K562 (cell line): ENCODE measurements around the gene MYBPHL. TPM values are rescaled to one million over a fixed set of nuclear protein-coding genes. Genes with fewer than 3 reads are reported as not detected.

Experiments used
- BACH1 ChIP-seq: fragments of 200-800 bp; sonication (Bioruptor generic); IDR thresholded peaks from 2 replicates; pipeline ENCODE4 v1.6.1; 2016; ENCODE audit warnings: missing genetic modification characterization, missing compliant biosample characterization
- BRD4 ChIP-seq: fragments of 200-600 bp; sonication (generic); IDR thresholded peaks from 2 replicates; pipeline ENCODE4 v1.6.1; 2017; ENCODE audit warnings: inconsistent platforms
- CBFA2T2 ChIP-seq: fragments of 450-650 bp; conservative IDR thresholded peaks from 2 replicates; pipeline ENCODE4 v1.6.1; 2017; ENCODE audit warnings: mild to moderate bottlenecking
- CBX1 ChIP-seq: sonication (generic); IDR thresholded peaks from 2 replicates; pipeline ENCODE4 v1.6.1; 2016; ENCODE audit warnings: antibody characterized with exemption, low read depth, mild to moderate bottlenecking
- DDX20 ChIP-seq: fragments of 450-650 bp; IDR thresholded peaks from 2 replicates; pipeline ENCODE4 v1.6.1; 2016; ENCODE audit warnings: missing genetic modification characterization, low read depth, mild to moderate bottlenecking, missing compliant biosample characterization, moderate library complexity
- E2F3 ChIP-seq: fragments of 250-450 bp; sonication (Bioruptor Pico); IDR thresholded peaks from 2 replicates; pipeline ENCODE4 v1.4.0; 2020; ENCODE audit warnings: mild to moderate bottlenecking
- RBM22 ChIP-seq: fragments of 200-400 bp; formaldehyde crosslinking; IDR thresholded peaks from 2 replicates; pipeline ENCODE4 v1.6.1; 2018; ENCODE audit warnings: low read length, low read depth; ENCODE audit not compliant: poor library complexity, severe bottlenecking
- SIN3B ChIP-seq: fragments of 450-650 bp; IDR thresholded peaks from 2 replicates; pipeline ENCODE4 v1.6.1; 2017; ENCODE audit warnings: low read depth, mild to moderate bottlenecking, moderate library complexity
- SIX5 ChIP-seq, 2 experiments: IDR thresholded peaks; 2 replicates each; pipeline ENCODE4 v1.6.1; 2011; ENCODE audit warnings: low read length in 2 of 2, borderline replicate concordance in 1 of 2, low read depth in 1 of 2, mild to moderate bottlenecking in 1 of 2, moderate library complexity in 1 of 2; ENCODE audit not compliant: insufficient read depth in 1 of 2
- SMARCE1 ChIP-seq: fragments of 450-650 bp; IDR thresholded peaks from 2 replicates; pipeline ENCODE4 v1.7.1; 2016; ENCODE audit warnings: mild to moderate bottlenecking
- TCF7L2 ChIP-seq: fragments of 150-350 bp; IDR thresholded peaks from 2 replicates; pipeline ENCODE4 v1.6.1; 2016; ENCODE audit warnings: low read depth, mild to moderate bottlenecking, low read length, moderate library complexity
- WHSC1 ChIP-seq: IDR thresholded peaks from one replicate; pipeline ENCODE4 v1.6.1; 2012; ENCODE audit warnings: low read length, control low read depth, inconsistent platforms
- ZNF197 ChIP-seq: fragments of 200-800 bp; sonication (Bioruptor generic); IDR thresholded peaks from 2 replicates; pipeline ENCODE4 v1.6.1; 2016; ENCODE audit warnings: low read depth, missing genetic modification characterization, missing compliant biosample characterization
- polyA plus RNA-seq, 8 experiments: library from polyadenylated mRNA; depleted of rRNA in 4 of 8; stranded (reverse) in 5 of 8; unstranded in 3 of 8; fragments of >200 nt; fragmentation: Nextera tagmentation in 2 of 8; fragmentation: Illumina TruSeq in 1 of 8; extraction: Ambion mirVana in 2 of 8; extraction: Trizol in 1 of 8; gene quantifications; 2 replicates each; pipeline versions ENCODE4 v1.2.1 to v1.2.3, GENCODE V29; 2011 to 2014; ENCODE audit warnings: inconsistent platforms in 1 of 8, missing spikeins in 1 of 8
- total RNA-seq, 7 experiments: library from RNA; depleted of rRNA in 6 of 7; stranded (reverse); fragments of >200 nt in 6 of 7; fragmentation: Illumina TruSeq in 2 of 7; extraction: Trizol in 2 of 7; gene quantifications; 2 replicates each; pipeline versions ENCODE4 v1.2.1 to v1.2.3, GENCODE V29; 2011 to 2021; ENCODE audit warnings: low replicate concordance in 1 of 7
- TF ChIP-seq, protein P1 (sequence below): fragments of 450-650 bp; formaldehyde crosslinking; IDR thresholded peaks from 2 replicates; pipeline ENCODE4 v1.4.0; 2020; ENCODE audit warnings: mild to moderate bottlenecking, mixed read lengths
- TF ChIP-seq, protein P2 (sequence below): IDR thresholded peaks from 2 replicates; pipeline ENCODE4 v1.6.1; 2016; ENCODE audit warnings: missing genetic modification characterization, missing compliant biosample characterization
- TF ChIP-seq, protein P3 (sequence below): fragments of 250-450 bp; sonication (Bioruptor Pico); IDR thresholded peaks from 2 replicates; pipeline ENCODE4 v1.4.0; 2020; ENCODE audit warnings: mild to moderate bottlenecking, moderate library complexity
- TF ChIP-seq, protein P4 (sequence below): fragments of 450-650 bp; formaldehyde crosslinking; IDR thresholded peaks from 2 replicates; pipeline ENCODE4 v1.4.0; 2022; ENCODE audit warnings: missing genetic modification characterization

MYBPHL gene
- total and polyA plus RNA-seq, 9 of the 15 experiments (the other 6 are each of a cell fraction or from before 2014, with no cell fraction given) = 0.20 to 1.9 (median 0.33) TPM

DNA sequence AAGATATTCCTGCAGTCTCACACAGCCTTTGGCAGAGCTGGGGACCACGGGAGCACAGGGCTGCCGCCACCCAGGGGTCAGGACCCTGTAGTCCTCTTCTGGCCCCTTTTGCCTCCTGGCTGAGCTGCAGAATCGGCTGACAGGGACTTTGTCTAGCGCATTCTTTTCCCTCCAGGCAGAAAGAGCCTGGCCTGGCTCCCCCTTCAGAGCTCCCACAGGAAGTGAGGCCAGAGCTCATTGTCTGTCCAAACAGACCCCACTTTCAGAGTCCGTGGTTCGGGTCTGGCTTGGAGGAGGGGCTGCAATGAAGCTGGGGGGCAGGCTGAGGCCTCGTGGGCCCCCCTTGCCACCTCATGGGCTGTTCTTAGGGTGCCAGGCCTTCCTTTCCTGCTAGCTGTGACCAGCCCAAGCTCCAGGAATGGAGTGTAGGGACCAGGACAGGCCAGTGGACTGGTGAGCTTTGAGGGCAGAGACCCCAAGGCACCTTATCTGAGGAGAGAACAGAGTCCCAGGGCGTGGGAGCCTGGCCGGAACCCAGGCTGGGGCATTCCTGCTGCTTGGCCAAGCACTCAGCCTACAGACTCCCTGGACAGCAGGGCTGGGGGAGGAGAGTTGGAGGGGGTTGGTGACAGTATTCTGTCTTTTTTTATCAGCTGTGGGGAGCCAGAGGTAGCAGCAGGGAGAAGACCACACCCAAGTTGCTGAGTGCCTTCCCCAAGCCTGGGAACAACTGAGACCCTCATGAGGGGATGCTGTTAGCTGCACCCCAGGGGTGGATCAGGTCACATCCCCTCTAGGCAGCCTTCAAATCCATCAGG lies 52.8 kb downstream of the MYBPHL start (continued):
- TF ChIP-seq, protein P1, sequence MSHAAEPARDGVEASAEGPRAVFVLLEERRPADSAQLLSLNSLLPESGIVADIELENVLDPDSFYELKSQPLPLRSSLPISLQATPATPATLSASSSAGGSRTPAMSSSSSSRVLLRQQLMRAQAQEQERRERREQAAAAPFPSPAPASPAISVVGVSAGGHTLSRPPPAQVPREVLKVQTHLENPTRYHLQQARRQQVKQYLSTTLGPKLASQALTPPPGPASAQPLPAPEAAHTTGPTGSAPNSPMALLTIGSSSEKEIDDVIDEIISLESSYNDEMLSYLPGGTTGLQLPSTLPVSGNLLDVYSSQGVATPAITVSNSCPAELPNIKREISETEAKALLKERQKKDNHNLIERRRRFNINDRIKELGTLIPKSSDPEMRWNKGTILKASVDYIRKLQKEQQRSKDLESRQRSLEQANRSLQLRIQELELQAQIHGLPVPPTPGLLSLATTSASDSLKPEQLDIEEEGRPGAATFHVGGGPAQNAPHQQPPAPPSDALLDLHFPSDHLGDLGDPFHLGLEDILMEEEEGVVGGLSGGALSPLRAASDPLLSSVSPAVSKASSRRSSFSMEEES = no peak
- TF ChIP-seq TCF7L2 (no peak), ZNF197 (CRISPR knock-in tag) (no peak), BACH1 (no peak), CBFA2T2 (peak; percentile 28), SMARCE1 (0 out of 2 replicates have a peak, but pooled peaks have one; percentile 9), BRD4 (no peak), SIX5 (IDR thresholded peaks at IDR 0.05; ENCODE audit: borderline replicate concordance in 1 of 2, insufficient read depth in 1 of 2, low read depth in 1 of 2, low read length in 2 of 2) (no peak), E2F3 (CRISPR knock-in tag) (no peak), SIN3B (no peak), WHSC1 (no peak), RBM22 (no peak), DDX20 (tag) (no peak), CBX1 (0 out of 2 replicates have a peak, but pooled peaks have one; percentile 51)
- TF ChIP-seq, protein P2, sequence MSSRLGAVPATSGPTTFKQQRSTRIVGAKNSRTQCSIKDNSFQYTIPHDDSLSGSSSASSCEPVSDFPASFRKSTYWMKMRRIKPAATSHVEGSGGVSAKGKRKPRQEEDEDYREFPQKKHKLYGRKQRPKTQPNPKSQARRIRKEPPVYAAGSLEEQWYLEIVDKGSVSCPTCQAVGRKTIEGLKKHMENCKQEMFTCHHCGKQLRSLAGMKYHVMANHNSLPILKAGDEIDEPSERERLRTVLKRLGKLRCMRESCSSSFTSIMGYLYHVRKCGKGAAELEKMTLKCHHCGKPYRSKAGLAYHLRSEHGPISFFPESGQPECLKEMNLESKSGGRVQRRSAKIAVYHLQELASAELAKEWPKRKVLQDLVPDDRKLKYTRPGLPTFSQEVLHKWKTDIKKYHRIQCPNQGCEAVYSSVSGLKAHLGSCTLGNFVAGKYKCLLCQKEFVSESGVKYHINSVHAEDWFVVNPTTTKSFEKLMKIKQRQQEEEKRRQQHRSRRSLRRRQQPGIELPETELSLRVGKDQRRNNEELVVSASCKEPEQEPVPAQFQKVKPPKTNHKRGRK (tag) = no peak
- TF ChIP-seq, protein P3, sequence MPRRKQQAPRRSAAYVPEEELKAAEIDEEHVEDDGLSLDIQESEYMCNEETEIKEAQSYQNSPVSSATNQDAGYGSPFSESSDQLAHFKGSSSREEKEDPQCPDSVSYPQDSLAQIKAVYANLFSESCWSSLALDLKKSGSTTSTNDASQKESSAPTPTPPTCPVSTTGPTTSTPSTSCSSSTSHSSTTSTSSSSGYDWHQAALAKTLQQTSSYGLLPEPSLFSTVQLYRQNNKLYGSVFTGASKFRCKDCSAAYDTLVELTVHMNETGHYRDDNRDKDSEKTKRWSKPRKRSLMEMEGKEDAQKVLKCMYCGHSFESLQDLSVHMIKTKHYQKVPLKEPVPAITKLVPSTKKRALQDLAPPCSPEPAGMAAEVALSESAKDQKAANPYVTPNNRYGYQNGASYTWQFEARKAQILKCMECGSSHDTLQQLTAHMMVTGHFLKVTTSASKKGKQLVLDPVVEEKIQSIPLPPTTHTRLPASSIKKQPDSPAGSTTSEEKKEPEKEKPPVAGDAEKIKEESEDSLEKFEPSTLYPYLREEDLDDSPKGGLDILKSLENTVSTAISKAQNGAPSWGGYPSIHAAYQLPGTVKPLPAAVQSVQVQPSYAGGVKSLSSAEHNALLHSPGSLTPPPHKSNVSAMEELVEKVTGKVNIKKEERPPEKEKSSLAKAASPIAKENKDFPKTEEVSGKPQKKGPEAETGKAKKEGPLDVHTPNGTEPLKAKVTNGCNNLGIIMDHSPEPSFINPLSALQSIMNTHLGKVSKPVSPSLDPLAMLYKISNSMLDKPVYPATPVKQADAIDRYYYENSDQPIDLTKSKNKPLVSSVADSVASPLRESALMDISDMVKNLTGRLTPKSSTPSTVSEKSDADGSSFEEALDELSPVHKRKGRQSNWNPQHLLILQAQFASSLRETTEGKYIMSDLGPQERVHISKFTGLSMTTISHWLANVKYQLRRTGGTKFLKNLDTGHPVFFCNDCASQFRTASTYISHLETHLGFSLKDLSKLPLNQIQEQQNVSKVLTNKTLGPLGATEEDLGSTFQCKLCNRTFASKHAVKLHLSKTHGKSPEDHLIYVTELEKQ = no peak
- TF ChIP-seq, protein P4, sequence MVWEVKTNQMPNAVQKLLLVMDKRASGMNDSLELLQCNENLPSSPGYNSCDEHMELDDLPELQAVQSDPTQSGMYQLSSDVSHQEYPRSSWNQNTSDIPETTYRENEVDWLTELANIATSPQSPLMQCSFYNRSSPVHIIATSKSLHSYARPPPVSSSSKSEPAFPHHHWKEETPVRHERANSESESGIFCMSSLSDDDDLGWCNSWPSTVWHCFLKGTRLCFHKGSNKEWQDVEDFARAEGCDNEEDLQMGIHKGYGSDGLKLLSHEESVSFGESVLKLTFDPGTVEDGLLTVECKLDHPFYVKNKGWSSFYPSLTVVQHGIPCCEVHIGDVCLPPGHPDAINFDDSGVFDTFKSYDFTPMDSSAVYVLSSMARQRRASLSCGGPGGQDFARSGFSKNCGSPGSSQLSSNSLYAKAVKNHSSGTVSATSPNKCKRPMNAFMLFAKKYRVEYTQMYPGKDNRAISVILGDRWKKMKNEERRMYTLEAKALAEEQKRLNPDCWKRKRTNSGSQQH (CRISPR knock-in tag) = no peak
